Natural killer cell treated with Interleukin-12 subunit alpha and Interleukin-12 subunit beta and Interleukin-15 and Interleukin-18, amount 100 ng/mL, for 72 hours (primary cell): ENCODE data around the gene RGS9. TPM values are rescaled to one million over a fixed set of nuclear protein-coding genes. Genes with fewer than 3 reads are reported as not detected.

Experiments used
- ATAC-seq, 2 donors: fragments of 150-1000 bp; cut with Tn5 transposase in 1 of 2; sonication (Bioruptor Pico), chemical (Tn5 transposase) in 1 of 2; 2 replicates each; pipeline ENCODE4 v1.10.0; 2021
- DNase-seq: peaks from one replicate; pipeline ENCODE4 v3.0.0; 2022; ENCODE audit warnings: low spot score
- H3K27ac Mint-ChIP-seq, 2 donors: 1 replicate in 1 of 2; 2 replicates in 1 of 2; pipeline ENCODE4 v1.8.0; 2022; ENCODE audit warnings: mixed read lengths in 2 of 2, mild to moderate bottlenecking in 1 of 2, moderate library complexity in 1 of 2
- H3K27me3 Mint-ChIP-seq, 2 donors: 1 replicate in 1 of 2; 2 replicates in 1 of 2; pipeline ENCODE4 v1.8.0; 2022; ENCODE audit warnings: mixed read lengths in 2 of 2
- H3K36me3 Mint-ChIP-seq: one replicate; pipeline ENCODE4 v1.8.0; 2022; ENCODE audit warnings: mixed read lengths
- H3K4me1 Mint-ChIP-seq, 2 donors: 1 replicate in 1 of 2; 2 replicates in 1 of 2; pipeline ENCODE4 v1.8.0; 2022; ENCODE audit warnings: low read depth in 2 of 2, mixed read lengths in 2 of 2, mild to moderate bottlenecking in 1 of 2
- H3K4me3 Mint-ChIP-seq: one replicate; pipeline ENCODE4 v1.8.0; 2022; ENCODE audit warnings: mixed read lengths
- H3K9me3 Mint-ChIP-seq: 2 replicates; pipeline ENCODE4 v1.8.0; 2022; ENCODE audit warnings: mixed read lengths
- total RNA-seq, 2 donors: library from RNA; stranded (reverse); gene quantifications; one replicate each; pipeline ENCODE4 v1.2.3, GENCODE V29; 2022

RGS9 gene
- total RNA-seq, 2 donors from 2014 or later = 14.1 to 16.2 TPM

DNA sequence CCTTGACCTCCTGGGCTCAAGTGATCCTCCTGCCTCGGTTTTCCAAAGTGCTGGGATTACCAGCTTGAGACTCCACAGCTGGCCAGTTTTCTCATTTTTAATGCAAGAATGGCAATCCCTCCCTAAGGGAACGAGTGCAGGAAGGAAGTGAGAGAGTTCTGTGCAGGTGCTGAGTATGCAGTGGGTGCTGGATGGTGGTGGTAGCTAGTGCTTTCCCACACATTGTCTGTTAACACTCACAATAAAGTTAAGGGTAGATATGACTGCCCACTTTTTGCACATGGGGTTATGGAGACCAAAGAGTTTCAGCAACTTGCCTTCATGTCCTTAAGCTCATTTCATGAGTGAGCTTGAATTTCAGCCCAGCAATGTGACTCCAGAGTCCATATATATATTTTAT is 18.5 kb downstream of the RGS9 start:
- H3K4me3 Mint-ChIP-seq = peak overlapping the region; percentile 54
- H3K4me1 Mint-ChIP-seq = peaks cover 16 to 34% of the 10 kb centered on the region in 2 donors
- no peak for DNase-seq
- H3K27ac Mint-ChIP-seq = peak overlapping the region; percentile 55 to 78
- no peaks in the 10 kb centered on the region for H3K27me3 Mint-ChIP-seq
- peak in 1 of 2 donors; percentile 50 for ATAC-seq
- peaks cover 7% of the 10 kb centered on the region for H3K36me3 Mint-ChIP-seq
- no peaks in the 10 kb centered on the region for H3K9me3 Mint-ChIP-seq

DNA sequence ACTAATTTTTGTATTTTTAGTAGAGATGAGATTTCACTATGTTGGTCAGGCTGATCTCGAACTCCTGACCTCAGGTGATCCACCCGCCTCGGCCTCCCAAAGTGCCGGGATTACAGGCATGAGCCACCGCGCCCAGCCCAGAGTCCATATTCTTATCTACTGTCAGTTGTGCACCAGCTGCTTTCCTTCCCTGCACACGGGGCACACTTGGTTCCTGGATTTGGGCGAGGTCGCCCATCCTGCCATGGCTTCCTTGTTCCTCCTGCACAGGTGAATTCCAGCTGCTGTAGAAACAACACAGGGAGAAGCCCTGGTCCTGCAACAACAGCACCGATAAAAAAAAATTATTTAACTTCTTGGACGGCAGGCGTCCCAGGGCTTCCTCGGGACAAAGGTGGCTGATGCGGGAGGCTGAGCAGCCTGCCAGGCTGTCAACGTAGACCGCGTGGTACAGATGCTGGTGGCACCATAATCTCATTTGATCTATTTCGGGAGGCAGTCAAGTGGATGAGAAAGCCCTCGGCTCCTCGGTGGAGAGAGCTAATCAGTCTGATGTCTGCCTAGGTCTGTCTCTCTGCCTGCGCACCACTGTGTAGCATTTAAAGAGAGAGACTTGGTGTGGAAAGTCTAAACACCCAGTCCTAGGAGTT is 19.1 kb downstream of the RGS9 start:
- no peaks in the 10 kb centered on the region for H3K9me3 Mint-ChIP-seq
- H3K27me3 Mint-ChIP-seq = no peaks in the 10 kb centered on the region

DNA sequence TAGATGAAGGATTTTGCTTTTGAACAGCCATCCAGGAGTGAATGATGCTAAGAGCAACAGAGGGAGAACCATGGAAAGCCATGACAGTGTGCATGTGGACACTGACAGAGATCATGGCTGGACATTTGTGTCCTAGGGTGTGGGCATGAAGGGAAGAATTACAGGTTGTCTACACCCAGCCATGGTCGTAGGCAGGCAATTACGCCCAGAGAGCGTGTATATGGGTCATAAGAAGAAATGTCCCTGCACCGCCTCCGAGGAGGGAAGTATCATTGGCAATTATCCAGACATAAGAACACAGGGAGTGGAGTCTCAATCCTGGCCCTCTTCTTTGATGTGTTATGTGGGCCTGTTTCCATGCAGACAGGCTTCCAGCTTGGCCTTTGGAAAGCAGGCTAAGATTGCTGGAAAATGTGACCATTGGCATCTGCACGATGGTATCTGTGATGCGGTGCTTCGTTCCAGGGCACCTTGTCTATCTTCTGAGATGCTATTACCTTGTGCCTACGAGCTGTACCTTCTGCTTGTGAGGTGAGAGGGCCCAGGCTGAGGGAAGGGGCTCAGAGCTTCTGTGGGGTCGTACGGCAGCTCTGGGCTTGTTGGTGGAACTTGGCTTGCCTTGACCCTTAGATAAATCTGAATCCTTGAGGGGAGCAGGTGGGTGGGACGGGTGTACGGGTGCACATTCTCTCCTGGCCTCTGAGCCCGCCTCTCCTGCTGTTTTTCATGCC is 19.8 kb downstream of the RGS9 start:
- H3K27ac Mint-ChIP-seq = peak overlapping the region in 1 of 2 donors; percentile 21
- H3K4me3 Mint-ChIP-seq = no peak overlapping the region
- peaks cover 16 to 29% of the 10 kb centered on the region in 2 donors for H3K4me1 Mint-ChIP-seq
- H3K9me3 Mint-ChIP-seq = no peaks in the 10 kb centered on the region
- H3K27me3 Mint-ChIP-seq = no peaks in the 10 kb centered on the region
- H3K36me3 Mint-ChIP-seq = peaks cover 7% of the 10 kb centered on the region
- no peak for DNase-seq
- no peak for ATAC-seq

More for the DNA sequence above, 19.1 kb downstream of the RGS9 start:
- DNase-seq (no peak), ATAC-seq (no peak)
- H3K4me1 Mint-ChIP-seq = peaks cover 16 to 34% of the 10 kb centered on the region in 2 donors
- H3K36me3 Mint-ChIP-seq = peaks cover 7% of the 10 kb centered on the region
- peak overlapping the region in 1 of 2 donors; percentile 21 for H3K27ac Mint-ChIP-seq
- no peak overlapping the region for H3K4me3 Mint-ChIP-seq

DNA sequence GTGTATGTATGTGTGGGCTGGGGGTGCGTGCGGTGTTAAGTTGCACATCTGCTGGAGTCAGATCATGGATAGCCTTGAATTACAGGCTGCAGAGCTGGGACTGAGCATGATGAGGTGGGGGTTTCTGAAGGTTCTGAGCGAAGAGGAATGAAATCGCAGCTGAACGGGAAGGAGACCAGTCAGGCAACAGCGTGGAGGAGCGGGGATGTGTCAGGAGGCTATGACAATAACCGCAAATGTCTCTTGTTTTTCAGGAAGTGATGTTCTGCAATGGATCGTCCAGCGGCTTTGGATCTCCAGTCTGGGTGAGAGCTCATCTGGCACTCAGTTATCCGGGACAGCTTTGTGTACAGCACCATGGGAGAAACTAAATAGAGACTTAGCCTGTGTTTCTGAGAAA is 20.9 kb downstream of the RGS9 start:
- peaks cover 7% of the 10 kb centered on the region for H3K36me3 Mint-ChIP-seq
- DNase-seq (no peak), ATAC-seq (no peak)
- H3K4me3 Mint-ChIP-seq = no peak overlapping the region
- H3K27ac Mint-ChIP-seq = no peak overlapping the region
- H3K27me3 Mint-ChIP-seq = no peaks in the 10 kb centered on the region
- H3K9me3 Mint-ChIP-seq = no peaks in the 10 kb centered on the region
- H3K4me1 Mint-ChIP-seq = peaks cover 16 to 27% of the 10 kb centered on the region in 2 donors

DNA sequence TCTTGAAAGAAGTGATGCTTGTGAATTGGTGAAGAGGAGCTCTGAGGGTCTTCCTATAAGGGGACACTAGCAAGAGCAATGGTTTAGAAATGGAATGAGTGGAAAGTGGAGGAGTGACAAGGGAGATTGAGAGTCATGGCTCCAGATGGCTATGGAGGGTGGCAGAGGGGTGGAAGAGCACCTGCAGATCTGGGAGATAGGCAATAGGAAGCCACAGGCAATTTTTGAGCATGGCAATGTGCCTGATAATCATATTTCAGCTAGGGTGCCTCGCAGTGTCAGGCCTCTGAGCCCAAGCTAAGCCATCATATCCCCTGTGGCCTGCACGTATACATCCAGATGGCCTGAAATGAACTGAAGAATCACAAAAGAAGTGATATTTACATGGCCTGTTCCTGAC is 21.5 kb downstream of the RGS9 start:
- ATAC-seq (no peak), DNase-seq (no peak)
- no peaks in the 10 kb centered on the region for H3K27me3 Mint-ChIP-seq
- H3K36me3 Mint-ChIP-seq = peaks cover 7% of the 10 kb centered on the region
- H3K4me3 Mint-ChIP-seq = no peak overlapping the region
- no peak overlapping the region for H3K27ac Mint-ChIP-seq
- H3K4me1 Mint-ChIP-seq = peaks cover 20 to 32% of the 10 kb centered on the region in 2 donors
- no peaks in the 10 kb centered on the region for H3K9me3 Mint-ChIP-seq

DNA sequence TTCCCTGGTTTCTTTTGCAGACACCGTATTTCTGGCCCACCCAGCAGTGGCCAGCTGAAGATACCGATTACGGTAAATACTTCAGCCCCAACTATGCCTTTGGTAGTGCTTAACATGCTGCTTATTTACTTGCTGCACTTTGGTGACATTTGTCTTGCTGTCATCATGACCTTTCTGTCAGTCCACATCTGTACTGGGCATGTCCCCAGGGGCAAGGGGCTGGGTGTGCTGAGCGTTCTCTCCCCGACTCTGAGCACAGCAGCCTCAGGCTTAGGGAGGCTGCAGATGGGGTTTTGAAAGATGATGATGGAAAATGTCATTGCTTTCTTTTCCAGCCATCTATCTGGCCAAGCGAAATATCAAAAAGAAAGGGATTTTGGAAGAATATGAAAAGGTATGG is 23.3 kb downstream of the RGS9 start:
- Mint-ChIP-seq H3K36me3 (peaks cover 7% of the 10 kb centered on the region), H3K4me3 (no peak overlapping the region), H3K4me1 (peaks cover 19 to 37% of the 10 kb centered on the region in 2 donors), H3K27me3 (no peaks in the 10 kb centered on the region), H3K9me3 (no peaks in the 10 kb centered on the region), H3K27ac (no peak overlapping the region)
- DNase-seq (no peak), ATAC-seq (no peak)

DNA sequence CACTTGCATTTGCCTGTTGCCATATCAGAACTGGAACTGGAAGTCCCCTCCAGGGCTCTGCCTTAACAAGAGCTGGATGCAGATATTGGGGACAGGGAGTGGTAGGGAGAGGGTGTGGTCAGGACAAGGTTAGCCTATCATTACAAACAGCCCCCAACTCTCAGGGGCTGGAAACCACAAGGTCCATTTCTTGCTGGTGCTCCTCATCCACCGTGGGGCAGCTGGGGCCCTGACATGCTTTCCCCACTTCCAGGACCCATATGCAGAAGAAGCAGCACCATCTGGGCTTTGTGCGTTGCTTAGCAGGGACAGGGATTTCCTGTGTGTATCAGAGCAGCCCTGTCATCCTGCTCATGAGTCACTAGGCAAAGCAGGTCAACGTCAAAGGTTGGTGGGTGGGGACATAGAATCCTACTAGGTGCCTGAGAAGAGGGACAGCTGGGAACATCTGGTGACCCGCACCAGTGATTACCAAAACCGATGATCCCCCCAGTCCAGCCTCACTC is 26.9 kb downstream of the RGS9 start:
- H3K9me3 Mint-ChIP-seq = no peaks in the 10 kb centered on the region
- H3K4me1 Mint-ChIP-seq = peaks cover 21 to 35% of the 10 kb centered on the region in 2 donors
- DNase-seq = peak; percentile 69
- H3K36me3 Mint-ChIP-seq = no peaks in the 10 kb centered on the region
- peak; percentile 91 to 96 for ATAC-seq
- peak overlapping the region; percentile 56 to 85 for H3K27ac Mint-ChIP-seq
- no peak overlapping the region for H3K4me3 Mint-ChIP-seq
- no peaks in the 10 kb centered on the region for H3K27me3 Mint-ChIP-seq

DNA sequence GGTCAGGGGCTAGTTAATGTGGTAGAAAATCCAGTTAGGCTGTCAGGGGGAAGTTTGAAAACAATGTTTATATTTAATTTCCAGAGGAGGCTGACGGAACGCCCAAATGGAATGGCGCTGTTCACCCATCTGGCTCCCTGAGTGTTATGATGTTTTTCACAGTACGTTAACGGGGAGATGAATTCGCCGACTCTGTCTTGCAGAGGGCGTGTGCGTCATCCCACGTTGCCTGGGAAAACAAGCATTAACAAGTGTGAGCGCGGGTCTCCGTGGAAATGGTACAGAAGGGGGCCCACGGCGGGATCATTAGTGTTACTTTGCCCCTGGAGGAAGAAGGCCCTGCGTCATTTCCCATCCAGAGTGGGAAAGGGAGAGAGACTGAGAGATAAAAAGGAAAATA is 29.6 kb downstream of the RGS9 start:
- H3K4me1 Mint-ChIP-seq = peaks cover 32 to 57% of the 10 kb centered on the region in 2 donors
- no peaks in the 10 kb centered on the region for H3K36me3 Mint-ChIP-seq
- no peak overlapping the region for H3K4me3 Mint-ChIP-seq
- H3K27ac Mint-ChIP-seq = peak overlapping the region in 1 of 2 donors; percentile 17
- H3K9me3 Mint-ChIP-seq = no peaks in the 10 kb centered on the region
- no peak for ATAC-seq
- DNase-seq = no peak
- H3K27me3 Mint-ChIP-seq = no peaks in the 10 kb centered on the region

DNA sequence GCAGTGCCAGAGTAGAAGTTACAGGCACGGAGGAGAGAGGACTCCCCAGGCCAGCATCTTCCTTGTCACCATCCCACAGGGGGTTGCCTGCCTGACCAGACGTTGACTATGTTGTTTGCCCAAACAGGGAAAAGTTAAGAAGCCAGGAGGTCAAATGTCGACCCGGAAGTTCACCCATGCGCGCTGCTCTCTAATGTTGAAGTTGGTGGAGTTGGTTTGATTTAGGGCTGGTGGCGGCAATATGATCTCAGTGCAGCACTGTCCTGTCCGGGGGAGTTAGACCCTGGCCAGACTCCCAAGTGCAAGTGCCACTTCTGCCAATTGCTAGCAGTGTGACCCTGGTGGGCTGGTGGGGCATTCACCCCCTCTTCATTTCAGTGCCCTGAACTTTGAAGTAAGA is 30.4 kb downstream of the RGS9 start:
- H3K4me1 Mint-ChIP-seq = peaks cover 32 to 57% of the 10 kb centered on the region in 2 donors
- ATAC-seq (no peak), DNase-seq (no peak)
- no peak overlapping the region for H3K4me3 Mint-ChIP-seq
- H3K36me3 Mint-ChIP-seq = no peaks in the 10 kb centered on the region
- H3K27ac Mint-ChIP-seq = peak overlapping the region; percentile 24 to 63
- H3K9me3 Mint-ChIP-seq = no peaks in the 10 kb centered on the region
- no peaks in the 10 kb centered on the region for H3K27me3 Mint-ChIP-seq

DNA sequence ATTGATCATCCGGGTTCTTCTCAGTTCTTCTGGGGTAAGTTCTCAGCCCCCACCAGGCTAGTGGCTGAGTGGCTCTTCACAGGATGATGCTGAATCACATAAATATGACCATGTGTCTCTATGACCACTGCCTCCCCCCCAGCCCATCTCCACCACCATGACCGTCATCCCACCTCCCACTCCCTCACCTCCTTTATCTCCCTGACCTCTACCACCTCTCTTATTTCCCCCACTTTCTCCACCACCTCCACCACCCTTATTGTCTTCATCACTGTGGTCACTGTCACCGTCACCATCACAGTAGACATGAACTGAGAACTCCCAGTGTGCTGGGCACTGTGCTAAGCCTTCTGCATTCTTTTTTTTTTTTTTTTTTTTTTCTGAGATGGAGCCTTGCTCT is 32.5 kb downstream of the RGS9 start:
- peak; percentile 38 to 40 for ATAC-seq
- Mint-ChIP-seq H3K27ac (no peak overlapping the region), H3K9me3 (no peaks in the 10 kb centered on the region), H3K36me3 (no peaks in the 10 kb centered on the region), H3K4me3 (peak overlapping the region; percentile 40), H3K4me1 (peaks cover 18 to 41% of the 10 kb centered on the region in 2 donors), H3K27me3 (no peaks in the 10 kb centered on the region)
- no peak for DNase-seq

DNA sequence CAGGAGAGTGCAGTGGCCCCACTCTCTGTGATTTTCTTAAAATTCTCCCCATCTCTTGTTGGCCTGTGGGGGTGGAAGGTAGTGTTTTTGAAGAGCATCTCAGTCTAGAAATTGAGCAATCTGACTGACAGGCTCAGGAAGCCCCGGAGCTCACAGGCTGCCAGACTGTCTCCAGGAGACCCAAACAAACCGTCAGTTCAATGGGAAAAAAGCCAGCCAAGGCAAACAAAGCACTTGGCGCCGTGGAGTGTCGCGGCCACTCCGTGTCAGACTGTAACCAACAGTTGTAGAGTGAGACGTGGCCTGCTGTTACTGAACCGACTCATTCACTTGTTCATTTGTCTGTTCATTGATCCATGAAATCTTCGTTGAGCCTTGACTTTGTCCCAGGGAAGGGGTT is 33.7 kb downstream of the RGS9 start:
- H3K36me3 Mint-ChIP-seq = no peaks in the 10 kb centered on the region
- no peaks in the 10 kb centered on the region for H3K27me3 Mint-ChIP-seq
- H3K27ac Mint-ChIP-seq = peak overlapping the region in 1 of 2 donors; percentile 20
- ATAC-seq (no peak), DNase-seq (no peak)
- no peak overlapping the region for H3K4me3 Mint-ChIP-seq
- no peaks in the 10 kb centered on the region for H3K9me3 Mint-ChIP-seq
- H3K4me1 Mint-ChIP-seq = peaks cover 18 to 31% of the 10 kb centered on the region in 2 donors

DNA sequence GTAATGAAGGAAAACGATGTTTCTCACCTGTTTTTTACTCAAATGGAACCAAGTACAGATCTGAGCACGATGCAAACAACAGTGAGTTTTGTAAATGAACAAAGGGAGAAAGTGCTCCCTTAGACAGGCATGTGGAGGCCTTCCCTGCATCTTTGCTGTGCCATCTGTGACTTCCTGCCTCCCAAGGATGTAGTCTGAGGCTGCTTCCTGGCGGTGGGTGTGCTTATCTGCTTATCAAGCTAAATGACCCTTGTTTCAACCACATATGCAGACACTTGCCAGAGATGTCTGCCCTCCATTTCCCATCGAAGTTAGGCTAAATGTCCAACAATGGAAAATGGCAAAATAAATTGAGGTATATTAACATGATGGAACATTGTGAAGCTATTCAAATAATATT is 34.6 kb downstream of the RGS9 start:
- Mint-ChIP-seq H3K27ac (peak overlapping the region; percentile 20 to 39), H3K4me3 (peak overlapping the region; percentile 7), H3K27me3 (no peaks in the 10 kb centered on the region), H3K36me3 (peaks cover 4% of the 10 kb centered on the region), H3K9me3 (peaks cover 3% of the 10 kb centered on the region), H3K4me1 (peaks cover 23 to 38% of the 10 kb centered on the region in 2 donors)
- DNase-seq = no peak
- no peak for ATAC-seq

DNA sequence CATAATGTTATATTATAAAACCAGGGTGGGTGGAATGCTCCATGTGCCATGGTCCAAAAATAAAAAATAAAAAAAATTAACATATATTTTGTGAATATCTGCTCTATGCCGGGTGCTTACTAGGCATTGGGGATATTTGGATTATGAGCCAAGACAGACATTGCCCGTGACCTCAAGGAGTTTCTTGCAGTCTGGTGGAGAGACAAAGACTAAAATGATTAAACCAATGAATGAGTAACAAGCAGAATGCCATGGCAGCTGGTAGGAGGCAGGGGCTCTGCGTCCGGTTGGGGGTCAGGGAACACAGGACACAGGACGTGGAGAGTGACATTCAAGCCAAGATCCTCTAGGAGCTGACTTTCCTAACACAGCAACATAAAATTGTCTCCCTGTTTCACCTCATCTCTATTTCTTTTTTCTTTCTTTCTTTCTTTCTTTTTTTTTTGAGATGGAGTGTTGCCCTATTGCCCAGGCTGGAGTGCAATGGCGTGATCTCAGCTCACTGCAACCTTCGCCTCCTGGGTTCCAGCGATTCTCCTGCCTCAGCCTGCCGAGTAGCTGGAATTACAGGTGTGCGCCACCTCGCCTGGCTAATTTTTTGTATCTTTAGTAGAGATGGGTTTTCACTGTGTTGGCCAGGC is 35.4 kb downstream of the RGS9 start:
- DNase-seq (no peak), ATAC-seq (no peak)
- Mint-ChIP-seq H3K4me3 (no peak overlapping the region), H3K9me3 (peaks cover 8% of the 10 kb centered on the region), H3K27me3 (no peaks in the 10 kb centered on the region), H3K4me1 (peaks cover 29 to 45% of the 10 kb centered on the region in 2 donors), H3K36me3 (peaks cover 13% of the 10 kb centered on the region), H3K27ac (peak overlapping the region in 1 of 2 donors; percentile 20)
